Measurements from ENCODE around the gene KIF17. TPM values are rescaled to one million over a fixed set of nuclear protein-coding genes. Genes with fewer than 3 reads are reported as not detected.

The KIF17 gene
- polyA plus RNA-seq, 1 of the 3 experiments (the other 2 are of a cell fraction): 4.3 TPM

GRCh38 chr1:20684651-20685050, 33.2 kb downstream of the KIF17 start:
- CTCF ChIA-PET: interaction anchor here (1.2 kb wide), 1 partner anchor 23 kb away, joined by 3 read pairs; the partner anchor contains the start of gene DDOST
- POLR2A ChIA-PET: no interaction called here
- Histone ChIP-seq H3K27me3 (ENCODE audit: insufficient read depth) (no peaks in the 10 kb centered on the region), H2AFZ (ENCODE audit: low read depth) (no peak overlapping the region), H3F3A (replicated peaks; ENCODE audit: insufficient read depth) (no peaks in the 10 kb centered on the region), H3K27ac (ENCODE audit: low read depth in 2 of 2, low read length in 1 of 2) (no peak overlapping the region), H3K4me1 (ENCODE audit: control insufficient read depth in 1 of 2, insufficient read depth in 2 of 2, low read depth in 1 of 2, low read length in 1 of 2) (no peaks in the 10 kb centered on the region; a peak in 1 of 4 replicates), H3K79me2 (ENCODE audit: insufficient read depth) (no peaks in the 10 kb centered on the region), H4K20me1 (ENCODE audit: insufficient read depth) (no peaks in the 10 kb centered on the region), H3K9ac (no peak overlapping the region), H3K4me2 (no peak overlapping the region), H3K36me3 (replicated peaks in 1 of 2; ENCODE audit: control insufficient read depth in 1 of 2, insufficient read depth in 2 of 2, low read length in 1 of 2) (no peaks in the 10 kb centered on the region), H3K9me2 (no peaks in the 10 kb centered on the region), H3K4me3 (ENCODE audit: low read depth in 2 of 2, low read length in 1 of 2) (no peak overlapping the region), H3K9me3 (no peaks in the 10 kb centered on the region)
- WGBS (ENCODE audit: low lambda C conversion rate): 95% methylated on average over 11 of the region's 14 CpGs
- no peak for DNase-seq
- TF ChIP-seq TAF1 (IDR thresholded peaks at IDR 0.05; ENCODE audit: borderline replicate concordance, low read depth, low read length) (no peak), EZH2phosphoT487 (IDR thresholded peaks at IDR 0.05; ENCODE audit: borderline replicate concordance, low read depth) (no peak), YY1 (IDR thresholded peaks at IDR 0.05; ENCODE audit: low read depth) (no peak), ELF1 (IDR thresholded peaks at IDR 0.05) (no peak), RXRA (IDR thresholded peaks at IDR 0.05; ENCODE audit: borderline replicate concordance, low read depth) (no peak), FOSL2 (IDR thresholded peaks at IDR 0.05; ENCODE audit: borderline replicate concordance, low read depth) (no peak), RFX5 (IDR thresholded peaks at IDR 0.05; ENCODE audit: low read length) (no peak), MXI1 (IDR thresholded peaks at IDR 0.05; ENCODE audit: low read depth, low read length) (no peak), RCOR1 (IDR thresholded peaks at IDR 0.05; ENCODE audit: low read length) (no peak), USF1 (IDR thresholded peaks at IDR 0.05; ENCODE audit: borderline replicate concordance, low read depth) (no peak), SIN3A (IDR thresholded peaks at IDR 0.05; ENCODE audit: borderline replicate concordance, low read depth, low read length) (no peak), RAD21 (IDR thresholded peaks at IDR 0.05; ENCODE audit: low read length) (no peak), NFIC (IDR thresholded peaks at IDR 0.05; ENCODE audit: borderline replicate concordance) (no peak), FOXM1 (IDR thresholded peaks at IDR 0.05; ENCODE audit: low read depth) (no peak)
- TF ChIP-seq, protein P1, sequence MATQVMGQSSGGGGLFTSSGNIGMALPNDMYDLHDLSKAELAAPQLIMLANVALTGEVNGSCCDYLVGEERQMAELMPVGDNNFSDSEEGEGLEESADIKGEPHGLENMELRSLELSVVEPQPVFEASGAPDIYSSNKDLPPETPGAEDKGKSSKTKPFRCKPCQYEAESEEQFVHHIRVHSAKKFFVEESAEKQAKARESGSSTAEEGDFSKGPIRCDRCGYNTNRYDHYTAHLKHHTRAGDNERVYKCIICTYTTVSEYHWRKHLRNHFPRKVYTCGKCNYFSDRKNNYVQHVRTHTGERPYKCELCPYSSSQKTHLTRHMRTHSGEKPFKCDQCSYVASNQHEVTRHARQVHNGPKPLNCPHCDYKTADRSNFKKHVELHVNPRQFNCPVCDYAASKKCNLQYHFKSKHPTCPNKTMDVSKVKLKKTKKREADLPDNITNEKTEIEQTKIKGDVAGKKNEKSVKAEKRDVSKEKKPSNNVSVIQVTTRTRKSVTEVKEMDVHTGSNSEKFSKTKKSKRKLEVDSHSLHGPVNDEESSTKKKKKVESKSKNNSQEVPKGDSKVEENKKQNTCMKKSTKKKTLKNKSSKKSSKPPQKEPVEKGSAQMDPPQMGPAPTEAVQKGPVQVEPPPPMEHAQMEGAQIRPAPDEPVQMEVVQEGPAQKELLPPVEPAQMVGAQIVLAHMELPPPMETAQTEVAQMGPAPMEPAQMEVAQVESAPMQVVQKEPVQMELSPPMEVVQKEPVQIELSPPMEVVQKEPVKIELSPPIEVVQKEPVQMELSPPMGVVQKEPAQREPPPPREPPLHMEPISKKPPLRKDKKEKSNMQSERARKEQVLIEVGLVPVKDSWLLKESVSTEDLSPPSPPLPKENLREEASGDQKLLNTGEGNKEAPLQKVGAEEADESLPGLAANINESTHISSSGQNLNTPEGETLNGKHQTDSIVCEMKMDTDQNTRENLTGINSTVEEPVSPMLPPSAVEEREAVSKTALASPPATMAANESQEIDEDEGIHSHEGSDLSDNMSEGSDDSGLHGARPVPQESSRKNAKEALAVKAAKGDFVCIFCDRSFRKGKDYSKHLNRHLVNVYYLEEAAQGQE (IDR thresholded peaks at IDR 0.05; ENCODE audit: low read depth, low read length): no peak
- TF ChIP-seq, protein P2, sequence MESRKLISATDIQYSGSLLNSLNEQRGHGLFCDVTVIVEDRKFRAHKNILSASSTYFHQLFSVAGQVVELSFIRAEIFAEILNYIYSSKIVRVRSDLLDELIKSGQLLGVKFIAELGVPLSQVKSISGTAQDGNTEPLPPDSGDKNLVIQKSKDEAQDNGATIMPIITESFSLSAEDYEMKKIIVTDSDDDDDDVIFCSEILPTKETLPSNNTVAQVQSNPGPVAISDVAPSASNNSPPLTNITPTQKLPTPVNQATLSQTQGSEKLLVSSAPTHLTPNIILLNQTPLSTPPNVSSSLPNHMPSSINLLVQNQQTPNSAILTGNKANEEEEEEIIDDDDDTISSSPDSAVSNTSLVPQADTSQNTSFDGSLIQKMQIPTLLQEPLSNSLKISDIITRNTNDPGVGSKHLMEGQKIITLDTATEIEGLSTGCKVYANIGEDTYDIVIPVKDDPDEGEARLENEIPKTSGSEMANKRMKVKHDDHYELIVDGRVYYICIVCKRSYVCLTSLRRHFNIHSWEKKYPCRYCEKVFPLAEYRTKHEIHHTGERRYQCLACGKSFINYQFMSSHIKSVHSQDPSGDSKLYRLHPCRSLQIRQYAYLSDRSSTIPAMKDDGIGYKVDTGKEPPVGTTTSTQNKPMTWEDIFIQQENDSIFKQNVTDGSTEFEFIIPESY (IDR thresholded peaks at IDR 0.05; ENCODE audit: borderline replicate concordance, low read depth): no peak
- TF ChIP-seq, protein P3, sequence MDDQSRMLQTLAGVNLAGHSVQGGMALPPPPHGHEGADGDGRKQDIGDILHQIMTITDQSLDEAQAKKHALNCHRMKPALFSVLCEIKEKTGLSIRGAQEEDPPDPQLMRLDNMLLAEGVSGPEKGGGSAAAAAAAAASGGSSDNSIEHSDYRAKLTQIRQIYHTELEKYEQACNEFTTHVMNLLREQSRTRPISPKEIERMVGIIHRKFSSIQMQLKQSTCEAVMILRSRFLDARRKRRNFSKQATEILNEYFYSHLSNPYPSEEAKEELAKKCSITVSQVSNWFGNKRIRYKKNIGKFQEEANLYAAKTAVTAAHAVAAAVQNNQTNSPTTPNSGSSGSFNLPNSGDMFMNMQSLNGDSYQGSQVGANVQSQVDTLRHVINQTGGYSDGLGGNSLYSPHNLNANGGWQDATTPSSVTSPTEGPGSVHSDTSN (IDR thresholded peaks at IDR 0.05): no peak

All from SK-N-SH (cell line).